A673 (cell line): ENCODE results near the gene NEK7.

Source experiments
- EZH2 ChIP-seq: fragments of 200-600 bp; sonication (generic); IDR thresholded peaks from 2 replicates; pipeline ENCODE4 v1.6.1; 2017; ENCODE audit warnings: borderline replicate concordance, low read depth, mild to moderate bottlenecking, mixed read lengths, antibody characterized with exemption, low read length; ENCODE audit not compliant: poor library complexity, severe bottlenecking
- TF ChIP-seq, protein P1 (sequence below): fragments of 300-800, 200-600 bp; sonication (generic); conservative IDR thresholded peaks from 2 replicates; pipeline ENCODE4 v1.5.1; 2017; ENCODE audit warnings: low read depth, mild to moderate bottlenecking, antibody characterized with exemption, low read length, moderate library complexity, mixed read lengths

DNA sequence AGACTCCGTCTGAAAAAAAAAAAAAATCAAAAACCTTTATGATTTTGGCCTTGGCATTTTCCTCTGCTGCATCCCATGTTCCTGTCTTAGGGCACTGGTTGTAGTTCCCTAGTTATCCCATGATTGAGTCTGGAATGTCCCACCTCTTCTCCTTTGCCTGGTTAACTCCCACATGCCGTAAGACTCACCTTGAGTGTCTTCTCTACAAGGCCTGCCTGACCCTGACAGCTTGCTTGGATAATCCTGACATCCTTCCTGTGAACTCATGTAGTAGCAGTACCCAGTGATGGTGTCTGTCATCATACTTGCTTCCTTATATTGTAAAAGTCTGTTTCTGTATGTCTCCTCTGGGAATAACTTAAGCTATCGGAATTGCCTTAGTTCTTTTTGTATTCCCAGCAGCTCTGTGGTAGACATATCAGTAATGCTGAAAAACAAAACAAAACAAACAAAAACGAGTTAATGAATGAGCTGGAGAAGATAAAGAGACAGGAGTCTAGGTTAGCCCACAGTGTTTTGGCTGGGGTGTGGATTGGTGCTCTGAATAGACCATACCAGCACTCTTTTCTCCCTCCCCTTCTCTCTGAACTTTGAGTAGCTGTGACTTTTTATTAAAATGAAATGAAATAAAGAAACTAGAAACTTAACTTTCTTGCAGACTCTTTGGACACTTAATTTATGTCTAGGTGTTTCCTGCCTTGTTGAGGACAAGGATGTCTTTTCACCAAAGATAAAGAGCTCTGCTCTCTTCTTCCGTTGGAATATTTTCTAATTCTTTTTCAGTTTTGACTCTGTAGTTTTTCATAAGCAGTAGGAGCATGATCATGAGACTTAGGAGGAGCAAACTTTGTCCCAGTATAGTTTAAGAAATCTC is 15.1 kb downstream of the NEK7 start:
- no peak for TF ChIP-seq EZH2
- TF ChIP-seq, protein P1, sequence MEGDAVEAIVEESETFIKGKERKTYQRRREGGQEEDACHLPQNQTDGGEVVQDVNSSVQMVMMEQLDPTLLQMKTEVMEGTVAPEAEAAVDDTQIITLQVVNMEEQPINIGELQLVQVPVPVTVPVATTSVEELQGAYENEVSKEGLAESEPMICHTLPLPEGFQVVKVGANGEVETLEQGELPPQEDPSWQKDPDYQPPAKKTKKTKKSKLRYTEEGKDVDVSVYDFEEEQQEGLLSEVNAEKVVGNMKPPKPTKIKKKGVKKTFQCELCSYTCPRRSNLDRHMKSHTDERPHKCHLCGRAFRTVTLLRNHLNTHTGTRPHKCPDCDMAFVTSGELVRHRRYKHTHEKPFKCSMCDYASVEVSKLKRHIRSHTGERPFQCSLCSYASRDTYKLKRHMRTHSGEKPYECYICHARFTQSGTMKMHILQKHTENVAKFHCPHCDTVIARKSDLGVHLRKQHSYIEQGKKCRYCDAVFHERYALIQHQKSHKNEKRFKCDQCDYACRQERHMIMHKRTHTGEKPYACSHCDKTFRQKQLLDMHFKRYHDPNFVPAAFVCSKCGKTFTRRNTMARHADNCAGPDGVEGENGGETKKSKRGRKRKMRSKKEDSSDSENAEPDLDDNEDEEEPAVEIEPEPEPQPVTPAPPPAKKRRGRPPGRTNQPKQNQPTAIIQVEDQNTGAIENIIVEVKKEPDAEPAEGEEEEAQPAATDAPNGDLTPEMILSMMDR = no peak
